H1 (cell line): ENCODE data around the gene MYOM1. TPM values are rescaled to one million over a fixed set of nuclear protein-coding genes. Genes with fewer than 3 reads are reported as not detected.

Experiments used
- CHD7 ChIP-seq: fragments of 300-600 bp; sonication (generic); IDR thresholded peaks from 2 replicates; pipeline ENCODE4 v1.7.1; 2012; ENCODE audit warnings: low read length, moderate library complexity, mild to moderate bottlenecking, inconsistent platforms; ENCODE audit not compliant: insufficient replicate concordance
- CTBP2 ChIP-seq: IDR thresholded peaks from 2 replicates; pipeline ENCODE4 v1.7.0; 2011; ENCODE audit warnings: borderline replicate concordance, mild to moderate bottlenecking, moderate library complexity, mixed read lengths, low read length; ENCODE audit not compliant: insufficient read depth, insufficient read length
- HDAC2 ChIP-seq, 2 experiments: fragments of 300-600 bp in 1 of 2; sonication (generic) in 1 of 2; IDR thresholded peaks; 2 replicates each; pipeline ENCODE4 v1.6.1; 2011 to 2012; ENCODE audit warnings: low read depth in 2 of 2, low read length in 2 of 2, mild to moderate bottlenecking in 2 of 2, moderate library complexity in 2 of 2, borderline replicate concordance in 1 of 2, inconsistent platforms in 1 of 2
- POU5F1 ChIP-seq: IDR thresholded peaks from 2 replicates; pipeline ENCODE4 v1.6.1; 2011; ENCODE audit warnings: low read depth, mild to moderate bottlenecking, low read length, moderate library complexity
- SAP30 ChIP-seq: fragments of 300-600 bp; sonication (generic); IDR thresholded peaks from 2 replicates; pipeline ENCODE4 v1.7.1; 2012; ENCODE audit warnings: low read length, moderate library complexity, mild to moderate bottlenecking, inconsistent platforms; ENCODE audit not compliant: insufficient read depth, insufficient replicate concordance
- SIX5 ChIP-seq: IDR thresholded peaks from 2 replicates; pipeline ENCODE4 v1.6.1; 2011; ENCODE audit warnings: mild to moderate bottlenecking, low read depth, low read length
- SUZ12 ChIP-seq: fragments of 200-600 bp; sonication (generic); IDR thresholded peaks from 2 replicates; pipeline ENCODE4 v1.6.1; 2012; ENCODE audit warnings: mild to moderate bottlenecking, inconsistent platforms, low read length, moderate library complexity, mixed read lengths
- TEAD4 ChIP-seq: IDR thresholded peaks from 2 replicates; pipeline ENCODE4 v1.6.1; 2012; ENCODE audit warnings: low read depth, low read length, inconsistent platforms, mixed read lengths
- polyA plus RNA-seq, 7 experiments: library from polyadenylated mRNA; depleted of rRNA in 3 of 7; stranded (reverse) in 5 of 7; unstranded in 2 of 7; fragments of >200 nt in 5 of 7; fragments of 200-250 nt in 2 of 7; gene quantifications; 1 replicate in 5 of 7; 2 replicates in 1 of 7; 4 replicates in 1 of 7; pipeline versions ENCODE4 v1.2.1 to v1.2.3, GENCODE V29; 2011 to 2013; ENCODE audit warnings: missing spikeins in 2 of 7, mixed read lengths in 2 of 7
- total RNA-seq: library from RNA; stranded (reverse); fragmentation: NEBNext Ultra II Directional; extraction: Animal tissue kit (Norgen Biotek cat#: 25700); gene quantifications from 2 replicates; pipeline ENCODE4 v1.2.1, GENCODE V29; 2021

The MYOM1 gene
- total and polyA plus RNA-seq, 2 of the 8 experiments (the other 6 are each of a cell fraction or from before 2014, with no cell fraction given) = 0.06 to 0.32 TPM

- no peak for TF ChIP-seq CHD7
- TF ChIP-seq CTBP2 = no peak
- no peak for TF ChIP-seq SAP30
- TF ChIP-seq SIX5 = no peak
- no peak for TF ChIP-seq HDAC2 (IDR thresholded peaks at IDR 0.05; ENCODE audit: borderline replicate concordance in 1 of 2, low read depth in 2 of 2, low read length in 2 of 2)
- no peak for TF ChIP-seq SUZ12
- TF ChIP-seq POU5F1 = no peak
- no peak for TF ChIP-seq TEAD4
These were observed 89.4 kb downstream of the MYOM1 start (continued) for GRCh38 chr18:3130344-3130743.
